Breast epithelium (tissue), 4 donors: ENCODE data around the gene PTPDC1. TPM values are rescaled to one million over a fixed set of nuclear protein-coding genes. Genes with fewer than 3 reads are reported as not detected.

Experiments
- DNase-seq, 2 donors: peaks; one replicate each; pipeline ENCODE4 v3.0.0-alpha.2; 2019; ENCODE audit warnings: low spot score in 2 of 2
- H3K27ac ChIP-seq, 2 donors: fragments of 200-600 bp; sonication (generic) in 1 of 2; one replicate each; pipeline ENCODE4 v1.5.1; 2016 to 2019; ENCODE audit warnings: mild to moderate bottlenecking in 1 of 2
- H3K27me3 ChIP-seq, 2 donors: fragments of 200-600 bp; sonication (generic) in 1 of 2; one replicate each; pipeline versions ENCODE4 v1.5.1 to v1.6.0; 2017 to 2019; ENCODE audit warnings: control low read depth in 1 of 2, mild to moderate bottlenecking in 1 of 2
- H3K36me3 ChIP-seq: fragments of 200-600 bp; one replicate; pipeline ENCODE4 v1.5.1; 2019
- H3K4me1 ChIP-seq, 2 donors: fragments of 200-600 bp; sonication (generic); one replicate each; pipeline ENCODE4 v1.5.1; 2016 to 2019; ENCODE audit warnings: control low read depth in 1 of 2
- H3K4me3 ChIP-seq, 3 donors: fragments of 200-600 bp; sonication (generic); 1 replicate in 2 of 3; 2 replicates in 1 of 3; pipeline ENCODE4 v1.5.1; 2016 to 2019; ENCODE audit warnings: mild to moderate bottlenecking in 3 of 3, moderate library complexity in 2 of 3
- H3K9me3 ChIP-seq, 2 donors: fragments of 200-600 bp; sonication (generic) in 1 of 2; one replicate each; pipeline ENCODE4 v1.5.1; 2016 to 2019; ENCODE audit warnings: control low read depth in 1 of 2
- CTCF ChIP-seq, 3 donors: fragments of 450-650 bp; IDR thresholded peaks; one replicate each; pipeline ENCODE4 v1.5.1; 2016 to 2017; ENCODE audit warnings: antibody characterized with exemption in 3 of 3, mild to moderate bottlenecking in 3 of 3, moderate library complexity in 3 of 3
- POLR2A ChIP-seq: fragments of 450-650 bp; IDR thresholded peaks from one replicate; pipeline ENCODE4 v1.6.1; 2016; ENCODE audit warnings: antibody characterized with exemption, mild to moderate bottlenecking, moderate library complexity
- POLR2AphosphoS5 ChIP-seq, 3 donors: sonication (generic); formaldehyde crosslinking; IDR thresholded peaks; one replicate each; pipeline ENCODE4 v1.6.1; 2017; ENCODE audit warnings: antibody characterized with exemption in 3 of 3
- intact Hi-C: fragments of 100-400 bp; cut with DNase I; formaldehyde crosslinking; loops from one replicate; pipeline ENCODE4 v1.15.1; 2023; ENCODE audit warnings: low total_unique reads
- total RNA-seq, 3 donors: library from RNA; depleted of rRNA; stranded (reverse); fragments of >200 nt; gene quantifications; one replicate each; pipeline ENCODE4 v1.1.0, GENCODE V29; 2016

The PTPDC1 gene
- total RNA-seq, 3 donors from 2014 or later, result 11.4 to 12.1 (median 12.0) TPM

- TF ChIP-seq POLR2AphosphoS5 (IDR thresholded peaks at IDR 0.05), result no peak
- TF ChIP-seq POLR2A, result no peak
- TF ChIP-seq CTCF (IDR thresholded peaks at IDR 0.05), result no peak
- no peak for DNase-seq
- no peaks in the 10 kb centered on the region for H3K9me3 ChIP-seq
- no peak overlapping the region for H3K4me3 ChIP-seq
- H3K4me1 ChIP-seq, result no peaks in the 10 kb centered on the region
- H3K27me3 ChIP-seq, result no peaks in the 10 kb centered on the region
- intact Hi-C loops, result no loop called here
- H3K36me3 ChIP-seq, result no peaks in the 10 kb centered on the region
- H3K27ac ChIP-seq, result no peak overlapping the region
Observed at GRCh38 chr9:94076557-94076956, 7.7 kb upstream of the PTPDC1 start.

- H3K36me3 ChIP-seq, result no peaks in the 10 kb centered on the region
- H3K9me3 ChIP-seq, result no peaks in the 10 kb centered on the region
- DNase-seq, result no peak
- TF ChIP-seq POLR2A, result no peak
- intact Hi-C loops, result no loop called here
- no peaks in the 10 kb centered on the region for H3K27me3 ChIP-seq
- H3K27ac ChIP-seq, result no peak overlapping the region
- H3K4me1 ChIP-seq, result no peaks in the 10 kb centered on the region
- H3K4me3 ChIP-seq, result no peak overlapping the region
Observed at GRCh38 chr9:94078086-94078485, 6.2 kb upstream of the PTPDC1 start.

- no peak for DNase-seq
- Histone ChIP-seq H3K4me1 (no peaks in the 10 kb centered on the region), H3K9me3 (no peaks in the 10 kb centered on the region), H3K36me3 (no peaks in the 10 kb centered on the region), H3K27me3 (no peaks in the 10 kb centered on the region), H3K27ac (no peak overlapping the region), H3K4me3 (no peak overlapping the region)
- TF ChIP-seq POLR2AphosphoS5 (IDR thresholded peaks at IDR 0.05) (no peak), POLR2A (no peak), CTCF (IDR thresholded peaks at IDR 0.05) (no peak)
- intact Hi-C loops, result no loop called here
Observed at GRCh38 chr9:94079236-94079635, 5.0 kb upstream of the PTPDC1 start.

- Histone ChIP-seq H3K4me3 (no peak overlapping the region), H3K27me3 (no peaks in the 10 kb centered on the region), H3K36me3 (no peaks in the 10 kb centered on the region), H3K4me1 (no peaks in the 10 kb centered on the region), H3K27ac (no peak overlapping the region), H3K9me3 (no peaks in the 10 kb centered on the region)
- DNase-seq, result no peak
- intact Hi-C loops, result no loop called here
- TF ChIP-seq POLR2AphosphoS5 (IDR thresholded peaks at IDR 0.05) (no peak), POLR2A (no peak), CTCF (IDR thresholded peaks at IDR 0.05) (no peak)
Observed at GRCh38 chr9:94080249-94080648, 4.0 kb upstream of the PTPDC1 start.

GRCh38 chr9:94081435-94081834 lies 2.8 kb upstream of the PTPDC1 start:
- Histone ChIP-seq H3K9me3 (no peaks in the 10 kb centered on the region), H3K4me3 (no peak overlapping the region), H3K27me3 (no peaks in the 10 kb centered on the region), H3K27ac (no peak overlapping the region), H3K36me3 (no peaks in the 10 kb centered on the region), H3K4me1 (no peaks in the 10 kb centered on the region)
- intact Hi-C loops, result no loop called here
- no peak for DNase-seq
- TF ChIP-seq POLR2A (no peak), CTCF (IDR thresholded peaks at IDR 0.05) (no peak), POLR2AphosphoS5 (IDR thresholded peaks at IDR 0.05) (no peak)

GRCh38 chr9:94081864-94082463 lies 2.3 kb upstream of the PTPDC1 start:
- H3K4me3 ChIP-seq, result no peak overlapping the region
- H3K27ac ChIP-seq, result peak overlapping the region in 1 of 2 donors; percentile 43
- DNase-seq, result no peak
- H3K36me3 ChIP-seq, result no peaks in the 10 kb centered on the region
- H3K9me3 ChIP-seq, result no peaks in the 10 kb centered on the region
- intact Hi-C loops, result no loop called here
- no peaks in the 10 kb centered on the region for H3K4me1 ChIP-seq
- H3K27me3 ChIP-seq, result no peaks in the 10 kb centered on the region
- TF ChIP-seq POLR2A (no peak), CTCF (IDR thresholded peaks at IDR 0.05) (no peak)
